Ecto neural progenitor cell (in vitro differentiated cells): ENCODE data around the gene TP53.

Source experiments
- DNase-seq: peaks from one replicate; pipeline ENCODE4 v3.0.0-alpha.2; 2018; ENCODE audit warnings: low spot score

TP53 gene

DNA sequence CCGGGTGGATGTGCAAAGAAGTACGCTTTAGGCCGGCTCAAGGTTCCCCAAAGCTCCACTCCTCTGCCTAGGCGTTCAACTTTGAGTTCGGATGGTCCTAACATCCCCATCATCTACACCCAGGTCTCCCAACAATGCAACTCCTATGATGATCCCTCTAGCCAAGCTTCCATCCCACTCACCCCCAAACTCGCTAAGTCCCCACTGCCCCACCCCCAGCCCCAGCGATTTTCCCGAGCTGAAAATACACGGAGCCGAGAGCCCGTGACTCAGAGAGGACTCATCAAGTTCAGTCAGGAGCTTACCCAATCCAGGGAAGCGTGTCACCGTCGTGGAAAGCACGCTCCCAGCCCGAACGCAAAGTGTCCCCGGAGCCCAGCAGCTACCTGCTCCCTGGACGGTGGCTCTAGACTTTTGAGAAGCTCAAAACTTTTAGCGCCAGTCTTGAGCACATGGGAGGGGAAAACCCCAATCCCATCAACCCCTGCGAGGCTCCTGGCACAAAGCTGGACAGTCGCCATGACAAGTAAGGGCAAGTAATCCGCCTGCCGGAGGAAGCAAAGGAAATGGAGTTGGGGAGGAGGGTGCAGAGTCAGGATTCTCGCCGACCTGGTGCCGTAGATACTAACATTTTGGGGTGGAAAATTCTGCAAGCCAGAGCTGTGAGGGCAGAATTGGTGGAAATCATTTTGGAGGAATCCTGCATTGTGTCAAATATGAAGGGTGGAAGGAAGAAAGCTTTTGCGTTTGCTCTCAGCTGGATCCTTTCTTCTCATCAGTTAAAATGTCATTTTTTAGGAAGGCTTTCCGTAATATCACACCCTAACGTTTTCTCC is at the start of gene TP53:
Gene TP53, minus strand, starts transcription at position 419 of the 836 bp plus-strand sequence. CDS start 10,896 bp downstream, outside the sequence.
- peak; percentile 94 for DNase-seq

DNA sequence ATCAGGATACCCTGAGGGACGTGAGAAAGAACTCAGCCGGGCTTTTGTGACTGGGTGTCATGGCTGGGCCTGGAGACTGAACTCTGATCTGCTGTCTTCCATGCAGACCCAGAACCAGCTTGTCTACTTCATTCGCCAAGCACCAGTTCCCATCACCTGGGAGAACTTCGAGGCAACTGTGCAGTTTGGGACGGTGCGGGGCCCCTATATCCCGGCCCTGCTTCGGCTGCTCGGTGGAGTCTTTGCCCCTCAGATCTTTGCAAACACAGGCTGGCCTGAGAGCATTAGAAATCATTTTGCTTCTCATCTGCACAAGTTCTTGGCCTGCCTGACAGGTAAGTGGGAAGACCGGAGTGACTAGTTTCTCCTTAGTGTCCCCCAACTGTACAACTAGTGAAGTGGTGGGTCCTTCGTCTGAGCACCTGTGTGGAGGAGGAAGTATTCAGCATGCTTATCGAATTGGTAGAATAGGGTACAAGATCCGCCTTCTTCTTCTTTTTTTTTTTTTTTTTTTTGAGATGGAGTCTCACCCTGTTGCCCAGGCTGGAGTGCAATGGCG is 45.8 kb upstream of the TP53 start:
- DNase-seq: no peak

DNA sequence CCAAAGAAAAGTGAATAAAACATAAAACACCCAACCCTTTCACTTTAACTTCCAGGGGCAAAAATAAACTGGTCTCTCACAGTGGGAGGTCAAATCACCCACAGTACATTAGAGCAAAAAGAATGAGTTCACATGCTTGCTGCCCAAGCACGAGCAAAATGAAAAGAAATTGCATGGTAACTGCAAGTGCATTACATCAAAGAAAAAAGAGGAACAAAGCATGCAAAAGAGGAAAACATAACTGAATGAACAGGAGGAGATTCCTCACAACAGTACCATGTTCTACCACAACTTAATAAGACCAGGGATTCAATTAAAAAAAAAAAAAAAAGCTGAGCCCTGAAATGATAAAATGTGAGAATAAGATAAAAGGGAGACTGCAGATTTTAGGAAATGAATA is 42.5 kb upstream of the TP53 start:
- no peak for DNase-seq

DNA sequence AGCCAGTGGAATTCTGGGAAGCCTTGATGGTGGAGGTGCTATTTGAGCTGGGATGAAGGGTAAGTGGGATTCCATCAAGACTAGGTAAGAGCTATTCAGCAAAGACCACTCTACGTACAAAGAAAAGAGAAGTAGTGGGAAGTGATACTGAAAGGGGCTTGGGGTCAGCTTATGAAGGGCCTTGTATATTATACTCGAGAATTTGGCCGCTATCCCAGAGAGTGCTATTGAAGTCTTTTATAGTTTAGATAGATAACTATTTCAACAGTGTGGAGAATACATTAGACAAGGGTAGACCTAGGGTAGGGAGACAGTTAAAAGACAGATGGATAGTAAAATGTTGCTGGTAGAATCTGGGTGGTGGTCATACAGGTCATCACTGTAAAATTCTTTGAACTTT is 40.6 kb upstream of the TP53 start:
- no peak for DNase-seq

DNA sequence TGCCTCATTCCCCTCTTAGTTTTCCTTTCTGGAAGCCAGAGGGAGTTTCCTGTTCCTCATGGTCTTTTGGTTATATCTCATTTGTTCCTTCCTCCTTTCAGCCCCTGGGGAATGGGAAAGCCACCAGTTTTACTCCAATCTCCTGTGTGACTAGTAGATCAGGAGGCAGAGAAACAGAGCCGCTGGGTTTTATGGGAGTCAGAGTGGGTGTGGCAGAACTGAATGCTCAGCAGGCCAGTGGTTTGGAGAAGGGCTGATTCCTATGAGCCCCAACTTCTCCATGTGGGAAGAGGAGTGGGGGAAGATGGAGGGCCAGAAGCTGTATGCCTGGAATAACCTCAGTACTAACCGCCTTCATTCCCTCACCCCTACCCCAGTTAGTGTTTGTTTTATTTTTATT is 34.3 kb upstream of the TP53 start:
- no peak for DNase-seq

DNA sequence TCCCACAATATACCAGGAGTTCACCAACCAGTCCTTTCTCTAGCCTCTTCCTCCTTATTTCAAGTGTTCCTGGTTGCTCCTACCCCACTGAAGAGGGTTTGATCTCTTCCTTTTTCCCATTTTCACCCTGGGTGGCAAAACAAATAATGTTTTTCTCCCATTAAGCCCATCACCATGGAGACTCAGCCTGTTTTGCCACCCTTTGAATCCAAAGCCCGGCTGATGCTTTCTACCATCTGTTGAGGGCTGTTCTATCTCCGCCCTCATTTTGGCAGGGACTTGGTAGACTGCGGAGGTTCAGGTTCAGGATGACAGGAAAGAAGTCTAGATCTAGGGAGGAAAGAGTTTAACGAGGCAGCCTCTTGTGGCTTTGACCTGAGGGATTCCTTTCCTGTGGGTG is 32.8 kb upstream of the TP53 start:
- no peak for DNase-seq

DNA sequence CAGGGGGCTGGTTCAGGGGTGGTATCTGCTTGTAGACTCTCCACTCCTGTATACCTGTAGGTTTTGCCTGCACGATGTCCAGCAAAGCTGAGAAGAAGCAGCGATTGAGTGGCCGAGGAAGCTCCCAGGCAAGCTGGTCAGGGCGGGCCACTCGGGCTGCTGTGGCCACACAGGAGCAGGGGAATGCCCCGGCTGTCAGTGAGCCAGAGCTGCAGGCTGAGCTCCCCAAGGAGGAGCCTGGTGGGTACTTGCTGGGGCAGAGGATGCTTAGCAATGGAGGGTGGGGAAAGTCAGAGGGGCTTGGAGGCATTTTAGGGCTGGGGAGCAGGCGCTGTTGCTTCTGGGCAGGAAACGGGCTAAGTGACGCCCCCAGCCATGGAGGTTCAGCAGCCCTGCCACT is 32.4 kb upstream of the TP53 start:
- no peak for DNase-seq

DNA sequence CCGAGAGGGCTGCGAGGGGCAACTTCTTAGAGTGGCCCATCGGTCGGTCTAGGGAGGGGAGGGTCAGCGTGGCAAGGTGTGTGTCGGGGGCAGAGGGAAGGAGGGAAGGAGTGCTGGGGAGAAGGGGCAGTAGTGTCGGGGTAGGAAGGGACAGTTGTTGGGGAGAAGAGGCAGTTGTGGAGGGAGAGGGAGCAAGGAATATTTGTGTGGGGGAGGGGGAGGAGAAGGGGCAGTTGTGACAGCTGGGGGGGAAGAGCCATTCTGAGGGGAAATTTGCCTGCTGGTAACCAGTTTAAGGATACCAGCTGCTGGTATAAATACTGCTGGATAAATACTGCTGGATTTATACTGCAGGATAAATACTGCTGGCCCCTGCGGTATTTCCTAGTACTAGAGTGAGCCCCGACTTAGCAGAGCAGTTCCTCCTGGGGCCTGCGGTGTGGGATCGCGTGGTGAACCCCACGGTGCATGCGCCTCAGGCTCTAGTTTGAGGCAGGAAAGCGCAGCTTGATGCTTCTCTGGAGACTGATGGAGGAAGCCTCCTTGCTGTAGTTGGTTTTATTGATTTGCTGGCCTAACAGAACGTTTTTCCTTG is 30.6 kb upstream of the TP53 start:
- DNase-seq: no peak

DNA sequence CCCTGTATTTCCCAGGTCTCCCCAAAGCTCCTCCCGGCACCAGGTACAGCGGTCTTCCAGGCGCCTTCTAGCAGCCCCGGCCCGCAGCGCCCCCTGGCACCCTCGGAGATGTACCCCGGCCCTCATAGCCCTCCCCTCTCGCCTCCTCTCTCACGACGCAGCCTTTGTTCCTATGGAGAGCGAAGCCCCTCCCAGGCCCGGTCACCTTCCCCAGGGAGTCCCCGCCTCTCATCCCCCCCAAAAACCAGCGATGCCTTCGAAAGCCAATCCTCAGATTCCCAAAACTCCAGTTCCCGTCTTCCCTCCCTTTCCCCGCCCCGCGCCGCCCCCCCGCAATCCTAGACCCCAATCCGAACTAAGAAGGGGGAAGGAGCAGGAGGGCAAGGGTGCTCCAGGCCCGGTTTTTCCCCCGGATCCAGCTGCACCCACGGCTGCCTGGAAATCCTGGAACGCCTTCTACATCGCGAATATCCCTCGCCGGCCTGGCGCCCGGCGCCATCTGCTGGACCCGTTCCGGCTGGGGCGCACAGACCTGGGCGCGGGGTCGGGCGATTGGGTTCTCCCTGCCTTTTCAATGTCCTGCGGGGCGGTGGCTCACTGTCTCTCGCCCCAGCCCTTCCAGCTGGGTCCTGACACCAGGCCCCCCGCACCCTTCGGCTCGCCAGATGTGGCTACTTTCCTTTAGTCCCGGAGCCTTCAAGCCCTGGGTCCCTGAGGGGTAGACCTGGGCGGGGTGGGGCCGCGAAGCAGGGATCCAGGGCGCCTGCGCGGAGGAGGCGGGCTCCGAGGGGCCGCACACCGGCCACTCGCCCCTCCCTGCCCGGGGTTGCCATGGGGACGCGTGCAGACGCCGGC is 29.8 kb upstream of the TP53 start, which contains the start of gene DNAH2:
Gene DNAH2, plus strand, starts transcription at position 844 of the 855 bp plus-strand sequence. CDS start 1,991 bp downstream, outside the sequence.
- DNase-seq: peak; percentile 99

DNA sequence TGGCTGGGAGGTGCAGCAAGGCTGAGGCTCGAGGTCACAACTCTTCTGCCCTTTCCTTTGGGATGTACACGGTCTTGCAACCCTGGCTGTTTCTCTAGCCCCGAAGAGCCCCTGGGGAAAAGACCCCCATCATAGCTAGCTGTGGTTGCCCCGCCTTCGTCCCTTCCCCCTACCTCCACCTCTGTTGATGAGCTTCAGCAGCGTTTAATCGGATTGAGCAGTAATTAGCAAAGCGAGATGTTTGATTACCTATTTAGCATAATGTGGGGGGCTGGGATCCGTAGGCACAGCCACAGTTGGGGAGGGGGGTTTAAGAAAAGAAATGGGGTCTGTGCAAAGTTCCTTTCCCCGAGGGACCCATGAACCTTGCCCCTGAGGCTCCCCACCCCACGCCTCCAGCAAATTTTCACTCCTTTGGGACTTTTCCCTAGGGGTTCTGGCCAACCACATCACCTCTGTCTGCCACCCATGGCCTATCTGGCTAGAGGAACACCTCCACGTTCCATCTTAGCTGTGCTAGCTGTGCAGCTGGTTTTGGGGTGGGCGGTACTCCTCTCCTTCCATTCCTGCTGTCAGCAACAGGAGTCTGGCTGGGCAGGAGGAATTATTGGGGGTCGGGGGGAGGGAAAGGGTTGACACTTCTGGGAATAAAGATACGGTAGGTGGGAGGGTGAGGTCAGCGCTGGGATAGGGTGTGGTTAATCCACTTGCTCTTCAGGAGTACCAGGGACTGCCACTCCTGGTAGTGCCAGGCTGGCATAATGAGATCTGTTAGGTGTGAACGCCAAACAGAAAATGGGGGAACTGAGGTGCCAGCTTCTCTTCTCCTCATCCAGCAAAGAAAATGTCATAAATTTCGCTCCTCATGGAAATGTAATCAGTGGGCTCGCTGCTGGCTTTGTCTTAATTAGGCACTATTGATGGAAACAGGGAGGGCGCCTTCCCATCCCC is 28.9 kb upstream of the TP53 start:
- no peak for DNase-seq

DNA sequence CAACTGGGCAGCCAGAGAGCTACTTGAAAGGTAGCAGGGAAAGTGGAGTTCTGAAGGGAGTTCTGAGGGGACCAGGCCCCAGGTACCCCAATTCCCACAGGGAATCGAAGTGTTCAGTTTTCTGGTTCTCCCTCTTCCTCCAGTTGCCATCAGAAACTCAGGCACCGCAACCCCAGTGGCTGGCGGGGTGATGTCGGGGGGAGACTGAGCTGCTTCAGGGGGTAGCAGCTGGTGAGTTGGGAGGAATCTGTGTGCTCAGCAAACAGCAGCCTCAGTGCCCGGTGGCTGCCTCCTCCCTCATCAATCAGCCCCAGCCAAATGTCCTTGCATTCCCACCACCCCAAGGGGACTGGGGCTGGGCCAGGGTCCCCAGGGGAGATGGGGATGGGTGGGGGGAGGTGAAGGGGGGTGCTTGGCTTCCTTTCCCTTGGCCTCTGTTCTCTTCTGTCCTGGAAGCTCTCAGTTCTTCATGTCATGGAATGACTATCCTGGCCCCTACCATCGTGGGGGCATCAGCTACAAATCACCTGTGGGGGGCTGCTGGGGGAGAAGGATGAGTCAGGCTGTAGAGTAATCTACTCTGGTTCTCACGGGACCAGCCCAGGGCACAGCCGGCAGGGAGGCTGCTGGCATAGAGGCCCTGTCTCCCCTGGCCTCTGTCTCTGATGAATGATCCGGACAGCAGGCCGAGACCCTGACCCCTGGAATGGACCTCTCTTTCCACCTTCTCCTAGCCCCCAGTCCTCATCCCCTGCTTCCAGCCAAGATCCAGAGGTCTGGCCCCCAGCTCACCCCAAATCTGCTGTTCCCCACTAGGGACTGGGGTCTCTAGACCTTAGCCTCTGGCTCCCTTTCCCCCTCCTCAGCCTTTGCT is 27.7 kb upstream of the TP53 start:
- no peak for DNase-seq

DNA sequence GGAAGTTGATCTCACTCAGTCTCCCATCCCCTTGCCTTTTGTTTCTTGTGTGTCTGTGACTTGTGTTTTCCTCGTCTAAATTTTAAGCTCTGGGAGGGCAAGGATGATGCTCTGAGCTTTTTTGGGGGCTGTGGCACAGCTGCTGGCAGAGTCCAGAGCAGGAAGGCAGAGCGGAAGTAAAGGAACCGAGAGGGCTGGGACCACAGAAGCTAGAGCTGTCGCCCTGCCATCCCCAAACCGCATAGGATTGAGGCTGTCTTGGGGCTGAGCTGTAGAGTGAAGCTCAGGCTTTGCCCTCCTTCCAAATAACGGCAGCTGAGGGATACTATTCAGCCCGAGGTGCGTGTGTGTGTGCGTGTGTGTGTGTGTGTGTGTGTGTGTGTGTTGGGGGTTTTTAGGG is 26.5 kb upstream of the TP53 start:
- no peak for DNase-seq

DNA sequence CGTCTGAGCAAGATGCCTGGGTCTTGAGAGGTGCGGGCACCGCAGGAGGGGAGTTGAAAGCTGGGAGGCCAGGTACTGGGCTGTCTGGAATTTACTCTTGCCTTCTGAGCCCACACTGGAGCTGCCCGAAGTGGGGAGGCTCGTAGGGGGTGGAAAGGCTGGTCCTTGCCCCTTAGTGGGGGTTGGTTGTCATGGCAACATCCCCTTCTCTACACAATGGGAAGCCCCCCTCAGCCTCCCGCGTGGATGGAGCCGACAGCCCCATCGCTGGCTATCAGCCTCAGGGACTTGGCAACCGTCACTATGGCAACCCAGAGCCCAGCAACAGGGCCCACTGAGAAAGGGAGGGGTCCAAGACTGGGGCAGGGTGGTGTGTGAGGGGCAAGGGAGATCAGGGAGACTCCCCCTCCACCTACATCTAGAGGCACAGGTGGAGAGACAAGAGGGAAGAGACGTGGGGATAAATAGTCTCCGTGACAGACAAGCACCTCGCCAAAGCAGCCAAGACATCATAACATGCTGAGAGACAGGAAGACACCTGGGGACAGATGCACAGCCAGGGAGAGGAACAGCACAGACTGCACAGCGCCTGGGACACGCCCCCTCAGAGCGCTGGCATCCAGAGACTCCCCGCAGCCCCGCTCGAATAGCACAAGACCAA is 25.0 kb upstream of the TP53 start:
- peak; percentile 93 for DNase-seq

DNA sequence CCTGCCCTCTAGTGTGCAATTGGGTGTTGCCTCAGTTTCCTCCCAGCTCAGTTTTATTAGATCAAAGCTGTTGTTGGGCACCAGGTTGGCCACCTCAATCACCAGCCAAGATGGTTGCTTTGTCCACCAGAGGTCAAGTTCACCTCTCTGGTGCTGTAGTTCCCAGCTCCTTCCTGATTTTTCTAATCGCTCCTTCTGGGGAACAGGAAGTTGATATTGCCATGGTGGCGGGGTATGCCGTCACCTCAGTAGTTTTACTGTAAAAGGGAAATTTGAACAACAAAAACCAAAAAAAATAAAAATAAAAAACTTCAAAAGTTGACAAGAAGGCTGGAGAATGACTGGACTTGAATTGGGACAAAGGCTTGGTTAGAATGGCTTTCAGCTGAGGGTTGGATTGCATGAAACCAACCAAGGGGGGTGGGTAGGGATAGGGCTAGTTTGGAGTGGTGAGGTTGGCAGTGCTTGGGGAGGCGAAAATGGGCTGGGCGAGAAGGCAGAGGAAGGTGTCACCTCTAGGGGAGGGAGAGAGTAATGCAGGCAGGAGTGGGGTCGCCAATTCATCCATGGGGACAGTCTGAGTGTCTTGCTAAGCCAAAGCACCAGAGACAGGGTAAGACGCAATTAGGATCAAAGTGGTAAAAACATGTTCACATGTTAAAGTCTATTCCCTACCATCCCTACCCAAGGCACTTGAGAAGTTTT is 23.9 kb upstream of the TP53 start:
- no peak for DNase-seq

DNA sequence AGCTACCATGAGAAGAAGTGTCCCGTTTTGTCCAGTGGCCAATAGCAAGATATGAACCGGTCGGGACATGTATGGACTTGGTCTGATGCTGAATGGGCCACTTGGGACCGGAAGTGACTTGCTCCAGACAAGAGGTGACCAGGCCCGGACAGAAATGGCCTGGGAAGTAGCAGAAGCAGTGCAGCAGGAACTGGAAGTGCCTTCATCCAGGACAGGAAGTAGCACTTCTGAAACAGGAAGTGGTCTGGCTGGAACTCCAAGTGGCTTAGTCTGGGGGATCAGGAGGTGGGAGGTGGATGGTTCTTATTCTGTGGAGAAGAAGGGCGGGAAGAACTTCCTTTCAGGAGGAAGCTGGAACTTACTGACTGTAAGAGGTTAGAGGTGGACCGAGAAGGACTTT is 23.0 kb upstream of the TP53 start:
- DNase-seq: no peak

DNA sequence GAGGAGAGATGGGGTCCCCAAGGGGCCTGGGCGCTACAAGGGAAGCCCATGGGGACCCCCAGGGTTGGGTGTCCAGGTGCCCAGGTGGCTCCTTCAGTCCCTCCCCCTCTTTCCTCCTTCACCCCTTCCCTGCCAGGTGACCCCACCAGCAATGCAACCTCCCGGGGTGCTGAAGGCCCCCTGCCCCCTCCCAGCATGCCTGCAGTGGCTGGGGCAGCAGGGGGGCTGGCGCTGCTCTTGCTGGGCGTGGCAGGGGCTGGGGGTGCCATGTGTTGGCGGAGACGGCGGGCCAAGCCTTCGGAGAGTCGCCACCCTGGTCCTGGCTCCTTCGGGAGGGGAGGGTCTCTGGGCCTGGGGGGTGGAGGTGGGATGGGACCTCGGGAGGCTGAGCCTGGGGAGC is 21.7 kb upstream of the TP53 start:
- no peak for DNase-seq

DNA sequence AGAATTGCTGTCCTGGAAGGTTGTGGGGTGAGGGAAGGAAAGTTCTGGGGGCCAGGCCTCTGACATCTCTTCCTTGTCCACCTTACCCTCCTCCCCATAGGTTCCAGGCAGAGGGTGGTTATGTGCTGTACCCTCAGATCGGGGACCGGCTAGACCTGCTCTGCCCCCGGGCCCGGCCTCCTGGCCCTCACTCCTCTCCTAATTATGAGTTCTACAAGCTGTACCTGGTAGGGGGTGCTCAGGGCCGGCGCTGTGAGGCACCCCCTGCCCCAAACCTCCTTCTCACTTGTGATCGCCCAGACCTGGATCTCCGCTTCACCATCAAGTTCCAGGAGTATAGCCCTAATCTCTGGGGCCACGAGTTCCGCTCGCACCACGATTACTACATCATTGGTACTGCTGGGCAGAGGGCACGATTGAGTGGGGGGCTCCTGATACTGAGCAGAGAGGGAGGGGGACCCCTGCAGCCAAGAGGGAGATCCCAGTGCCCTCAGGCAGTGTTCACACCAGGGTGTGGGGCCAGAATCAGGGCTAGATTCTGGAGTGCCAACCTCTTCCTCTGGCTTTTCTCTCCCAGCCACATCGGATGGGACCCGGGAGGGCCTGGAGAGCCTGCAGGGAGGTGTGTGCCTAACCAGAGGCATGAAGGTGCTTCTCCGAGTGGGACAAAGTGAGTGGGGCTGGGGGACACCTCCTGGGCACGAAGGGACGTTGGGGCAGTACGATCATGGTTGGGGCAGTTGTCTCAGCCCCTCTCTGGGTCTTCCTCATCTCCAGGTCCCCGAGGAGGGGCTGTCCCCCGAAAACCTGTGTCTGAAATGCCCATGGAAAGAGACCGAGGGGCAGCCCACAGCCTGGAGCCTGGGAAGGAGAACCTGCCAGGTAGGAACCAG is 20.8 kb upstream of the TP53 start:
- no peak for DNase-seq

DNA sequence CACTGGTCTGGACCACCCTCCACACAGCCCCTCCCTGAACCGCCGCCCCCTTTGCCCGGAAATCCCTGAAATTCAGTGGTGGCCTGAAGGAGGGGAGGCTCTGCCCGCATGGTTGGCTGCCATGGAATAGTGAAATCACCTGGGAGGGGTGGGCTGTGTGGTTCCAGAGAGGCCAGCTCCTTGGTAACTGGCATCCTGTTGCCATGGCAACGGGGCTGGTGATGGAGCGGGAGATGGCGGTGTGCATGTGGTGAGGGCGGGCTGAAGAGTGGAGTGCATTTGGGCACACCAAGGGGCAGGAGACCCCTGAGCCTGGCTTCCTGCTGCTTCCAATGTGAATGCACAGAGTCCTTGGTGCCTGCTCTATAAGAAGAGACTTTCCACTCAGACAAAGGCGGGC is 20.2 kb upstream of the TP53 start:
- peak; percentile 66 for DNase-seq
